A673 (cell line): ENCODE results near the gene NRAS. TPM values are rescaled to one million over a fixed set of nuclear protein-coding genes. Genes with fewer than 3 reads are reported as not detected.

Experiments
- BruUV-seq: library from RNA; stranded (reverse); fragments of 400-500 nt; replicated peaks from 2 replicates; lab custom pipeline; 2021; lab: Mats Ljungman, UMichigan
- CTCF ChIA-PET: fragments of 300-600 bp; sonication (Branson Sonifier 250); formaldehyde crosslinking; loops from one replicate; lab custom pipeline; 2022; ENCODE audit warnings: antibody characterized with exemption; lab: Charles Lee
- POLR2A ChIA-PET: fragments of 300-600 bp; sonication (Branson Sonifier 250); formaldehyde crosslinking; loops from one replicate; lab custom pipeline; 2022; ENCODE audit warnings: antibody characterized with exemption; ENCODE audit not compliant: low non-redundant PET; lab: Charles Lee
- DNase-seq: peaks from one replicate; pipeline ENCODE4 v3.0.0-alpha.2; 2015; ENCODE audit warnings: low spot score
- H3K27ac ChIP-seq: fragments of 200-600 bp; sonication (generic); 2 replicates; pipeline ENCODE4 v1.5.1; 2016; ENCODE audit warnings: mixed run types, low read depth, mild to moderate bottlenecking, mixed read lengths, antibody characterized with exemption, low read length; ENCODE audit not compliant: poor library complexity, severe bottlenecking
- H3K27me3 ChIP-seq: fragments of 200-600 bp; sonication (generic); replicated peaks from 2 replicates; pipeline ENCODE4 v1.6.1; 2017; ENCODE audit warnings: mixed run types, low read depth, mild to moderate bottlenecking, mixed read lengths, antibody characterized with exemption, low read length; ENCODE audit not compliant: insufficient read depth, poor library complexity
- H3K36me3 ChIP-seq: fragments of 200-600 bp; sonication (generic); 2 replicates; pipeline ENCODE4 v1.6.1; 2016; ENCODE audit warnings: mixed run types, mild to moderate bottlenecking, mixed read lengths, antibody characterized with exemption, low read length; ENCODE audit not compliant: insufficient read depth, poor library complexity, severe bottlenecking
- H3K4me1 ChIP-seq: fragments of 200-600 bp; sonication (generic); 2 replicates; pipeline ENCODE4 v1.6.1; 2017; ENCODE audit warnings: mixed run types, mild to moderate bottlenecking, mixed read lengths, antibody characterized with exemption, low read length; ENCODE audit not compliant: insufficient read depth, poor library complexity, severe bottlenecking
- H3K4me3 ChIP-seq: fragments of 200-600 bp; sonication (generic); 2 replicates; pipeline ENCODE4 v1.5.1; 2016; ENCODE audit warnings: low read depth, mixed run types, mild to moderate bottlenecking, mixed read lengths, low read length; ENCODE audit not compliant: poor library complexity, severe bottlenecking
- H3K9me3 ChIP-seq: fragments of 200-600 bp; sonication (generic); 2 replicates; pipeline ENCODE4 v1.6.1; 2016; ENCODE audit warnings: mixed run types, low read depth, mild to moderate bottlenecking, mixed read lengths, antibody characterized with exemption, low read length; ENCODE audit not compliant: poor library complexity, severe bottlenecking
- CTCF ChIP-seq: fragments of 300-800, 200-600 bp; sonication (generic); conservative IDR thresholded peaks from 2 replicates; pipeline ENCODE4 v1.5.1; 2017; ENCODE audit warnings: low read depth, mild to moderate bottlenecking, antibody characterized with exemption, low read length, moderate library complexity, mixed read lengths
- EZH2 ChIP-seq: fragments of 200-600 bp; sonication (generic); IDR thresholded peaks from 2 replicates; pipeline ENCODE4 v1.6.1; 2017; ENCODE audit warnings: borderline replicate concordance, low read depth, mild to moderate bottlenecking, mixed read lengths, antibody characterized with exemption, low read length; ENCODE audit not compliant: poor library complexity, severe bottlenecking
- intact Hi-C: fragments of 100-400 bp; cut with micrococcal nuclease; formaldehyde crosslinking; loops from one replicate; pipeline ENCODE4 v1.10.0; 2022; ENCODE audit not compliant: unreplicated experiment
- total RNA-seq: library from RNA; stranded (reverse); gene quantifications from 2 replicates; pipeline ENCODE4 v1.2.3, GENCODE V29; 2021

Gene NRAS
- total RNA-seq, 1 experiment from 2014 or later: 79.1 TPM

- H3K27ac ChIP-seq: no peak overlapping the region
- DNase-seq: no peak
- no TSS peak for BruUV-seq
- POLR2A ChIA-PET: no interaction called here
- H3K9me3 ChIP-seq: no peaks in the 10 kb centered on the region
- H3K4me1 ChIP-seq: no peaks in the 10 kb centered on the region
- H3K4me3 ChIP-seq: no peak overlapping the region
- H3K36me3 ChIP-seq: no peaks in the 10 kb centered on the region
- TF ChIP-seq CTCF (no peak), EZH2 (no peak)
- intact Hi-C loops: no loop called here
- CTCF ChIA-PET: no interaction called here
- H3K27me3 ChIP-seq: no peaks in the 10 kb centered on the region
Observed at GRCh38 chr1:114690148-114690547, 26.4 kb downstream of the NRAS start.

GRCh38 chr1:114688526-114688925 is 28.0 kb downstream of the NRAS start:
- no peak for DNase-seq
- Histone ChIP-seq H3K4me1 (no peaks in the 10 kb centered on the region), H3K4me3 (no peak overlapping the region), H3K9me3 (no peaks in the 10 kb centered on the region), H3K36me3 (no peaks in the 10 kb centered on the region), H3K27me3 (no peaks in the 10 kb centered on the region), H3K27ac (no peak overlapping the region)
- CTCF ChIA-PET: no interaction called here
- POLR2A ChIA-PET: no interaction called here
- TF ChIP-seq CTCF (no peak), EZH2 (no peak)
- intact Hi-C loops: no loop called here
- no TSS peak for BruUV-seq

- no peaks in the 10 kb centered on the region for H3K4me1 ChIP-seq
- H3K27ac ChIP-seq: no peak overlapping the region
- no peaks in the 10 kb centered on the region for H3K27me3 ChIP-seq
- BruUV-seq: no TSS peak
- no peak for TF ChIP-seq EZH2
- TF ChIP-seq CTCF: no peak
- no peaks in the 10 kb centered on the region for H3K9me3 ChIP-seq
- POLR2A ChIA-PET: no interaction called here
- intact Hi-C loops: no loop called here
- DNase-seq: no peak
- H3K36me3 ChIP-seq: no peaks in the 10 kb centered on the region
- H3K4me3 ChIP-seq: no peak overlapping the region
- CTCF ChIA-PET: no interaction called here
Observed at GRCh38 chr1:114685851-114686250, 30.7 kb downstream of the NRAS start.
